ENCODE results near the gene STK10. TPM values are rescaled to one million over a fixed set of nuclear protein-coding genes. Genes with fewer than 3 reads are reported as not detected.

STK10 gene
- total and polyA plus RNA-seq, 2 experiments from 2014 or later = 7.5 to 17.8 TPM

DNA sequence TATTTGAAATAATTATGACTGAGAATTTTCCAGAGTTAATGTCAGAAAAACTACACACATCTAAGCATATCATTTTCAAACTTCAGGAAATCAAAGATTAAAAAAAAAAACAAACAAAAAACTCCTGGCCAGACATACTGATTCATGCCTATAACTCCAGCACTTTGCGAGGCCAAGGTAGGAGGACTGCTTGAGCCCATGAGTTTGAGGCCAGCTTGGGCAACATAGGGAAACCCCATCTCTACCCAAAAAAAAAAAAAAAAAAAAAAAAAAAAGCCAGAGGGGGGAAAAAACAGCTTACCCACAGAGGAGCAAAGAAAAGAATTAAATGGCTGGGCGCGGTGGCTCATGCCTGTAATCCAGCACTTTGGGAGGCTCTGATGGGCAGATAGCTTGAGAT lies 28.3 kb upstream of the STK10 start:
- no peak overlapping the region for H3K27ac Mint-ChIP-seq
- TF ChIP-seq POLR2AphosphoS5 (IDR thresholded peaks at IDR 0.05; ENCODE audit: low read depth) (no peak), STAT1 (IDR thresholded peaks at IDR 0.05; ENCODE audit: unreplicated experiment) (no peak), NANOG (IDR thresholded peaks at IDR 0.05; ENCODE audit: borderline replicate concordance) (no peak), CREB1 (CRISPR knock-in tag; IDR thresholded peaks at IDR 0.05; ENCODE audit: low read depth) (no peak), EZH2 (IDR thresholded peaks at IDR 0.05; ENCODE audit: low read depth, unreplicated experiment) (no peak), ZNF331 (CRISPR knock-in tag; IDR thresholded peaks at IDR 0.05; ENCODE audit: low read depth) (no peak), EZH2phosphoT487 (IDR thresholded peaks at IDR 0.05; ENCODE audit: unreplicated experiment) (no peak)
- TF ChIP-seq, protein P1, sequence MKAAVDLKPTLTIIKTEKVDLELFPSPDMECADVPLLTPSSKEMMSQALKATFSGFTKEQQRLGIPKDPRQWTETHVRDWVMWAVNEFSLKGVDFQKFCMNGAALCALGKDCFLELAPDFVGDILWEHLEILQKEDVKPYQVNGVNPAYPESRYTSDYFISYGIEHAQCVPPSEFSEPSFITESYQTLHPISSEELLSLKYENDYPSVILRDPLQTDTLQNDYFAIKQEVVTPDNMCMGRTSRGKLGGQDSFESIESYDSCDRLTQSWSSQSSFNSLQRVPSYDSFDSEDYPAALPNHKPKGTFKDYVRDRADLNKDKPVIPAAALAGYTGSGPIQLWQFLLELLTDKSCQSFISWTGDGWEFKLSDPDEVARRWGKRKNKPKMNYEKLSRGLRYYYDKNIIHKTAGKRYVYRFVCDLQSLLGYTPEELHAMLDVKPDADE (IDR thresholded peaks at IDR 0.05) = no peak
- TF ChIP-seq, protein P2, sequence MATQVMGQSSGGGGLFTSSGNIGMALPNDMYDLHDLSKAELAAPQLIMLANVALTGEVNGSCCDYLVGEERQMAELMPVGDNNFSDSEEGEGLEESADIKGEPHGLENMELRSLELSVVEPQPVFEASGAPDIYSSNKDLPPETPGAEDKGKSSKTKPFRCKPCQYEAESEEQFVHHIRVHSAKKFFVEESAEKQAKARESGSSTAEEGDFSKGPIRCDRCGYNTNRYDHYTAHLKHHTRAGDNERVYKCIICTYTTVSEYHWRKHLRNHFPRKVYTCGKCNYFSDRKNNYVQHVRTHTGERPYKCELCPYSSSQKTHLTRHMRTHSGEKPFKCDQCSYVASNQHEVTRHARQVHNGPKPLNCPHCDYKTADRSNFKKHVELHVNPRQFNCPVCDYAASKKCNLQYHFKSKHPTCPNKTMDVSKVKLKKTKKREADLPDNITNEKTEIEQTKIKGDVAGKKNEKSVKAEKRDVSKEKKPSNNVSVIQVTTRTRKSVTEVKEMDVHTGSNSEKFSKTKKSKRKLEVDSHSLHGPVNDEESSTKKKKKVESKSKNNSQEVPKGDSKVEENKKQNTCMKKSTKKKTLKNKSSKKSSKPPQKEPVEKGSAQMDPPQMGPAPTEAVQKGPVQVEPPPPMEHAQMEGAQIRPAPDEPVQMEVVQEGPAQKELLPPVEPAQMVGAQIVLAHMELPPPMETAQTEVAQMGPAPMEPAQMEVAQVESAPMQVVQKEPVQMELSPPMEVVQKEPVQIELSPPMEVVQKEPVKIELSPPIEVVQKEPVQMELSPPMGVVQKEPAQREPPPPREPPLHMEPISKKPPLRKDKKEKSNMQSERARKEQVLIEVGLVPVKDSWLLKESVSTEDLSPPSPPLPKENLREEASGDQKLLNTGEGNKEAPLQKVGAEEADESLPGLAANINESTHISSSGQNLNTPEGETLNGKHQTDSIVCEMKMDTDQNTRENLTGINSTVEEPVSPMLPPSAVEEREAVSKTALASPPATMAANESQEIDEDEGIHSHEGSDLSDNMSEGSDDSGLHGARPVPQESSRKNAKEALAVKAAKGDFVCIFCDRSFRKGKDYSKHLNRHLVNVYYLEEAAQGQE (IDR thresholded peaks at IDR 0.05; ENCODE audit: unreplicated experiment) = no peak
- TF ChIP-seq, protein P3, sequence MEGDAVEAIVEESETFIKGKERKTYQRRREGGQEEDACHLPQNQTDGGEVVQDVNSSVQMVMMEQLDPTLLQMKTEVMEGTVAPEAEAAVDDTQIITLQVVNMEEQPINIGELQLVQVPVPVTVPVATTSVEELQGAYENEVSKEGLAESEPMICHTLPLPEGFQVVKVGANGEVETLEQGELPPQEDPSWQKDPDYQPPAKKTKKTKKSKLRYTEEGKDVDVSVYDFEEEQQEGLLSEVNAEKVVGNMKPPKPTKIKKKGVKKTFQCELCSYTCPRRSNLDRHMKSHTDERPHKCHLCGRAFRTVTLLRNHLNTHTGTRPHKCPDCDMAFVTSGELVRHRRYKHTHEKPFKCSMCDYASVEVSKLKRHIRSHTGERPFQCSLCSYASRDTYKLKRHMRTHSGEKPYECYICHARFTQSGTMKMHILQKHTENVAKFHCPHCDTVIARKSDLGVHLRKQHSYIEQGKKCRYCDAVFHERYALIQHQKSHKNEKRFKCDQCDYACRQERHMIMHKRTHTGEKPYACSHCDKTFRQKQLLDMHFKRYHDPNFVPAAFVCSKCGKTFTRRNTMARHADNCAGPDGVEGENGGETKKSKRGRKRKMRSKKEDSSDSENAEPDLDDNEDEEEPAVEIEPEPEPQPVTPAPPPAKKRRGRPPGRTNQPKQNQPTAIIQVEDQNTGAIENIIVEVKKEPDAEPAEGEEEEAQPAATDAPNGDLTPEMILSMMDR (conservative IDR thresholded peaks at IDR 0.05; ENCODE audit: low read depth in 2 of 2) = no peak
- H2AFZ ChIP-seq = no peak overlapping the region
- H3K36me3 ChIP-seq (ENCODE audit: insufficient read depth) = peaks cover 14% of the 10 kb centered on the region
- H3K9me3 Mint-ChIP-seq = no peaks in the 10 kb centered on the region
- no peak overlapping the region for H3K4me3 ChIP-seq
- H3K27ac ChIP-seq (ENCODE audit: low read depth) = no peak overlapping the region
- H3K4me3 Mint-ChIP-seq = no peak overlapping the region
- H3K36me3 Mint-ChIP-seq (ENCODE audit: low read depth) = peaks cover 41% of the 10 kb centered on the region
- no peaks in the 10 kb centered on the region for H3K4me1 ChIP-seq (ENCODE audit: insufficient read depth)
- H3K9me2 ChIP-seq (ENCODE audit: insufficient read depth) = no peaks in the 10 kb centered on the region
- DNase-seq (ENCODE audit: low spot score) (no peak), ATAC-seq (no peak)
- 0 out of 3 replicates have a peak, but pooled peaks cover 4% of the 10 kb centered on the region for H3K4me1 Mint-ChIP-seq
- peaks cover 64% of the 10 kb centered on the region for H3K79me2 ChIP-seq (replicated peaks; ENCODE audit: insufficient read depth)
- peaks cover 27% of the 10 kb centered on the region for H4K20me1 ChIP-seq (replicated peaks; ENCODE audit: insufficient read depth)
- H3K27me3 Mint-ChIP-seq (ENCODE audit: insufficient read depth, low read depth, poor library complexity) = no peaks in the 10 kb centered on the region
- H3K27me3 ChIP-seq (ENCODE audit: insufficient read depth) = no peaks in the 10 kb centered on the region
- no peak overlapping the region for H3K4me2 ChIP-seq
- no peaks in the 10 kb centered on the region for H3F3A ChIP-seq (replicated peaks; ENCODE audit: low read depth)
